GM03348 (cell line): Measurements from ENCODE around the gene SLC35G3.
"Not testable (repeated sequence)": the region's sequence is repeated elsewhere in the genome, so short reads cannot be mapped to it uniquely, and the experiment has no call there.

ENCODE experiments used
- DNase-seq: peaks from one replicate; pipeline ENCODE4 v3.0.0; 2012; ENCODE audit warnings: low spot score

The SLC35G3 gene

DNA sequence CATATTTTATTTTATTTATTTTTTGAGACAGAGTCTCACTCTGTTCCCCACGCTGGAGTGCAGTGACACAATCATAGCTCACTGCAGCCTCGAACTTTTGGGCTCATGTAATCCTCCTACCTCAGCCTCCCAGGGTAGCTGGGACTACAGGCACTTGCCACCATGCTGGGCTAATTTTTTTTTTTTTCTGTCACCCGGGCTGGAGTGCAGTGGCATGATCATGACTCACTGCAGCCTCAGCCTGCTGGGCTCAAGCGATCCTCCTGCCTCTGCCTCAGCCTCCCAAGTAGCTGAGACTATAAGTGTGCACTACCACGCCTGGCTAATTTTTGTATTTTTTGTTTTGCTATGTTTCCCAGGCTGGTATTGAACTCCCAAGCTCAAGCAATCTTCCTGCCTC lies 29.5 kb downstream of the SLC35G3 start:
- no peak for DNase-seq

DNA sequence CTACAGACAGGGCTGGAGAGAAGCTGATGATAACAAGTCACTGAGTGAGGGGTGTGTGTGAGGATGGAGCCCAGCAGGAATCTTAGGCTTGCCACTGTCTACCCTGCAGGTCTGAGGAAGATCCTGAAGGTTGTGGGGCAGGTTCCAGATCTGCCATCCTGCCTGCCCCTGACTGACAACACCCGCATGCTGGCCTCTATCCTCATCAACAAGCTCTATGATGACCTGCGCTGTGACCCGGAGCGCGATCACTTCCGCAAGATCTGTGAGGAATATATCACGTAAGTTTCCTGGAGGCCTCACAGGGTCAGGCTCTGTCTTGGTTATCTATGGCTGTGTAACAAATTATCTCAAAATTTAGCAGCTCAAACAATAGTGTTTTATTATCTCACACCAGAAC lies 30.3 kb downstream of the SLC35G3 start:
- DNase-seq = no peak

DNA sequence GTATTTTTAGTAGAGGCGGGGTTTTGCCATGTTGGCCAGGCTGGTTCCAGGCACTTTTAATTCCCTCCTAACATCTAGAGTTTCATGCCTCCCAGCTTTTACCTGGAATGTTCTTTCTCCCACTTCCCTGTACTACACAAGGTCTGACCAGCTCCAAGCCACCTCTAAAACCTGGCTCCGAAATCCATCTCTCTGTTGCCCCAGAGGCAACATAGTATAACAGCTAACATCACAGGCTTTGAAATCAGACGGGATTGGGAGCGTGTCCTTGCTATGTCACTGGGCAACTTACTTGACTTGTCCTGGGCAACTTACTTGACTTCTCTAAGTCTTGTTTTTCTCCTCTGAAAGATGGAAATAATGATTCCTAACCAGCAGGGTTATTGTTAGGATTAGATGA lies 31.4 kb downstream of the SLC35G3 start:
- DNase-seq = no peak

DNA sequence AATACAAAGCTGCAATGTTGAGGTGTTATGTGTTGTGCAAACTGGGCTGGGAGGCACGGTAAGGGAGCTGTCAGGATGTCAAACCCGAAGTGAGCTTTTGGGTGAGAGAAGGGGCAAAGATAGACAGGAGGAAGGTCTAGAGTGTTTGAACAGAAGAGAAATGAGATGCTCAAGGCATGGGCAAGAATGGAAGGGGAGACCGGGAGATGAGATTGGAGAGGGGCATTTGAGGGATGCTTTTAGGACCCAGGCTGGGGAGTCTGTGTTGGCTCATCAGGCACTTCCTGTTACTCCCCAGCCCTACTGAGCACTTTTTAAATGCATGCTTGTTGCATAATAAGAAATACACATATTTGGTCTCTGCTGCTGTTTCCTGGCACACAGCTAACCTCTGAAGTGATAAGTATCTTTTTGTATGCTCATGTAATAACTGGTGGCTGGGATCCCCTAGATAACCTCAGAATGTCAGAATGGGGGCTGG lies 32.9 kb downstream of the SLC35G3 start:
- no peak for DNase-seq

DNA sequence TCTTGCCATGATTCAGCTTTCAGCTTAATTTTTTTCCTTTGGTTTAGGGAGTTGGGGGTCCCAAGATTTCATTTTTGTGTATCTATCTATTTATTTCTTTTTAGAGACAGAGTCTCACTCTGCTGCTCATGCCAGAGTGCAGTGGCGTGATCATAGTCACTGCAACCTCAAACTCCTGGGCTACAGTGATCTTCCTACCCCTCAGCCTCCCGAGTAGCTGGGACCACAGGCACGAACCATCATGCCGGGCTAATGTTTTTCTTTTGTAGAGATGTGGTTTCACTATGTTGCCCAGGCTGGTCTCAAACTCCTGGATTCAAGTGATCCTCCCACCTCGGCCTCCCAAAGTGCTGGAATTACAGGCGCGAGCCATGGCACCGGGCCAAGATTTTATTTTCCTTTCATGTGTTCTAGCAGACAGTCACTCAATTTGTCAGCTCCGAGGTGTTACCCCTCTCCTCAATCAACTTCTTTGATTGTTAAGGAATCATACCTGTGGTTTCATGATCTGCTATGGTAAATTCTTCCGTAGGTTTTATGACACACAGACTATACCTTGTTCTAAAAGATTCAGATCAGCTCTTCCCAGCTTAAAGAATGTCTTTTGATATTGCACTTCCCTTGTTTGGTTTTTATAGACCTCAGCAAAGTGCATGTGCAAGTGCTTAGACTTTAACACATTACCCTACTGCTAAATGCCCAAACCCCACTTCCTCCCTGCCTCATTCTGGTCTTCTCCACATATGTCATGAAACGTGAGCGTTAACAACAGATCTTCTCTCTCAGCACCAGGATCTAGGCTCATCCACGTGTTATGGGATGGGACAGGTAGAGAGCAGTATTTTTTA lies 33.6 kb downstream of the SLC35G3 start:
- DNase-seq = no peak

DNA sequence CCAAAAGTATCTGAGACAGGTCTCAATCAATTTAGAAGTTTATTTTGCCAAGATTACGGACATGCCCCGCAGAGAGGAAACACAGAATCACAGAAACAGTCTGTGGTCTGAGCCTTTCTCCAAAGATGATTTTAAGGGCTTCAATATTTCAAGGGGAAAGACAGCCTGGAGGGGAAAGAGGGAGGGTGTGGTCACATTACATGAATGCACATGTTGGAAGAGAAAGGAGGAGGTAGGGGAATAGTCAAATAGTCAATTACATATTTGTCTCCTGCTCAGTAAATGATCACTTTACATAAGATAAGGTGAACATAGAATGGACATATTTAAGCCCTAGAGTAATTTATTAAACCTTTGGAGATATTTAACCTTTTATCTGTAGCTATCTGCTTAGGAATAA lies 34.3 kb downstream of the SLC35G3 start:
- DNase-seq = no peak

DNA sequence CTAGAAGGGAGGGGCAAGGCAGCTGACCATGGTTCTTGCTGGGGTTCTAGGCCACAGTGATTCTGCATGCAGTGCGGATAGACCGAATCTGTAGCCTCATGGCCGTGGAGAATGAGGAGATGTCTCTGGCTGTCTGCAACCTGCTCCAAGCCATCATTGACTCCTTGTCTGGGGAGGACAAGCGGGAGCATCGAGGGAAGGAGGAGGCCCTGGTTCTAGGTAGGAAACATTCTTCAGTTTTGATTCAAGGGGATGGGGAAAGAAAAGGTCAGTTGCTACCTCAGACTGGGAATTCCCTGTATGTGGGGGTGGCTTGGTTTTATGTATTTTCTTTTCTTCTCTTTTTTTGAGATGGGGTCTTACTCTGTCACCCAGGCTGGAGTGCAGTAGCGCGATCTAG lies 38.9 kb downstream of the SLC35G3 start:
- DNase-seq = no peak

DNA sequence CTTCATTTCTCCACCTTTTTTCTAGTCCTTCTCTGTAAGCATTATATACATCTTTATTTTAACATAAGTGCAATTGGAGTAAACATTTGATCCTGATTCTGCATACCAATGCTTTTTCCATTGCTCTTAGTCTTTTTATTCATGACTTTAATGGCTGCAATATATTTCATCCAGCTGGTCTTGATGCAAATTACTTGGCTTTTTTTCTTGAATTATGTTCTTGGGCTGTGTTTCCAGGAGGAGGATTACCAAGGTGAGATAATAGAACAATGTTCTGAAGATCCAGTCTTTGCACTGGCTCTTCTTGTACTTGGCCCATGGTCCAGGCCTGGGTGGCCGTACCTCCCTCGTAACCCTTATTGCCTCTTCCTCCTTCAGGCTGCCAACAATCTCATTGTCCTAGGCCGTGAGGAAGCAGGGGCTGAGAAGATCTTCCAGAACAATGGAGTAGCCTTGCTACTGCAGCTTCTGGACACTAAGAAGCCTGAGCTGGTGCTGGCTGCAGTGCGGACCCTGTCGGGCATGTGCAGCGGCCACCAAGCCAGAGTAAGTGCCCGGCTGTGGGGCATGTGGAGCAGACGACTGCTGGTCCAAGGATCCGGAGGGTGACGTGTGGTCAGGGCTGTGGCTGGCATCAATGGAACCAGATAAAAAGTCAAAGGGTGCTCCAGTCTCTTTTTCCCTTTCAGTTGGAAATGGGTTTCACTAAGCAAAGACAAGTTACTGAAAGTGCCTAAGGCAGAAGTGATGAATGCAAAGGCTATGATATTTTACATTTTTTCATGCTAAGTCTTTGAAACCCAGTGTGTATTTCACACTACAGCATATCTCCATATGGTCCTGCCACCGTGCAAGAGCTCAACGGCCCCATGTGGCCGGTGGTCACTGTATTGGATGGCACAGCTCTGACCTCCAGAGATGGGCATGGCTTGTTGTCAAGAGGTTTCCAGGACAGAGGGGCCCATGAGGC lies 39.7 kb downstream of the SLC35G3 start:
- DNase-seq = no peak

DNA sequence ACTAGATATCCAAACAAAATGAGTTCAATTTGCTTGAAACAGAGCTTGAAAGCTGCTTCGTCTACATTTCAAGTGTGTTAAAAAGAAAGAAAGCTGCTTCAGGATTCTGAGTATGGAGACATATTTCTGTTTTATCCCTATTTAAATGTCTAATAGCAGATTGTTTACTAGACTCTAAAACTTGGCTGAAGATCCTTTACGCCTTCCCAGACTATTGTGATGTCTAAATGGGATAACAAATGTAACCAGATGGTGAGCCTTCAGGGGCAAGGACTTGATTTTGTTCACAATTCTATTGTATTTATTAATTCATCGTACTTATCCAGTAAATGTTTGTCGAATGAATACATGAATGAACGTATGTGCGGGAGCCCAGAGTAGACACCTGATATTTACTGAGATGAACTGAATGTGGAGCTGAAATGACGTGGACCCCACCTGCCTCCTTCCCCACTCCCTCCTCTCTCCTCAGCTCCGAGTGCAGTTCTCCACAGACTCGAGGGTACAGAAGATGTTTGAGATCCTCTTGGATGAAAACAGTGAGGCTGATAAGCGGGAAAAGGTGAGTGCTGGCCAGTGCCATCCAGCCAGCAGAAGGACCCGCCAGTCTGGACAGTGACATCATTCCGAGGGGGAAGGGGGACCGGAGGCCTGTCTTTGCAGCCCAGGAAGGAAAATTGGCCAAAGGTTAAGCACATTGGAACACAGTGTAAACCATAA lies 41.6 kb downstream of the SLC35G3 start:
- no peak for DNase-seq

DNA sequence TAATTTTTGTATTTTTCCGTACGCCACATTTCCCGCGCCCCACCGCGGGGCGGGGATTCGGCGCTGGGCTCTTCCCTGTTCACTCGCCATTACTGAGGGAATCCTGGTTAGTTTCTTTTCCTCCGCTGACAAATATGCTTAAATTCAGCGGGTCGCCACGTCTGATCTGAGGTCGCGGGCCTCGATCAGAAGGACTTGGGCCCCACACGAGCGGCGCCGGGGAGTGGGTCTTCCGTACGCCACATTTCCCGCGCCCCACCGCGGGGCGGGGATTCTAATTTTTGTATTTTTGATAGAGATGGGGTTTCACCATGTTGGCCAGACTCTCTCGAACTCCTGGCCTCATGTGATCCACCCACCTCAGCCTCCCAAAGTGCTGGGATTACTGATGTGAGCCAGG lies 43.1 kb downstream of the SLC35G3 start:
- not testable (repeated sequence) for DNase-seq

DNA sequence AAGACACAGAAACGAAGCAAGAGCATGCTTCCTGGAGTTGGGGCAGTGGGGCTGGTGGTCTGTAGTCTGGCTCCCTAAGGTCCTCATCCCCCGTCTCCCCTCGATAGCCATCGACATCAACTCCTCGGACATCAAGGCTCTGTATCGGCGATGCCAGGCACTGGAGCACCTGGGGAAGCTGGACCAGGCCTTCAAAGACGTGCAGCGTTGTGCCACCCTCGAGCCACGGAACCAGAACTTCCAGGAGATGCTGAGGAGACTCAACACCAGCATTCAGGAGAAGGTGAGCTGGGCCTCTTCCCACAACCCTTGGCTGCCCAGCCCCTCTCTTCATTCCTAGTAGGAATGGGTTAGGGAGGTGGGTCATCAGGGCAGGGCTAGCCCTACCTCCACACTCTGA lies 44.3 kb downstream of the SLC35G3 start:
- DNase-seq = no peak

DNA sequence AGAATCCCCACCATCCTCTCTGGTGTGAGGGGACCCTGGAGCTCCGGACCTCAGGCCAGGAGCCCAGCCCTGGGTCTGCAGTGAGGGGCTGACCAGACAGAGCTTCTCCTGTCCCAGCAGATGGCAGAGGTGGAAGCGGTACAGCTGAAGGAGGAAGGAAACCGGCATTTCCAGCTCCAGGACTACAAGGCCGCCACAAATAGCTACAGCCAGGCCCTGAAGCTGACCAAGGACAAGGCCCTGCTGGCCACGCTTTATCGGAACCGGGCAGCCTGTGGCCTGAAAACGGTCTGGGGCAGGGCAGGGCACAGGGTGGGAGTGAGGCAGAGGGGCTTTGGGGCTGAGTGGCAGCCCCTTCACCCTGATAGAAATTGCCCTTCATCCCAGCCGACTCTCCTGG lies 46.0 kb downstream of the SLC35G3 start:
- DNase-seq = no peak

DNA sequence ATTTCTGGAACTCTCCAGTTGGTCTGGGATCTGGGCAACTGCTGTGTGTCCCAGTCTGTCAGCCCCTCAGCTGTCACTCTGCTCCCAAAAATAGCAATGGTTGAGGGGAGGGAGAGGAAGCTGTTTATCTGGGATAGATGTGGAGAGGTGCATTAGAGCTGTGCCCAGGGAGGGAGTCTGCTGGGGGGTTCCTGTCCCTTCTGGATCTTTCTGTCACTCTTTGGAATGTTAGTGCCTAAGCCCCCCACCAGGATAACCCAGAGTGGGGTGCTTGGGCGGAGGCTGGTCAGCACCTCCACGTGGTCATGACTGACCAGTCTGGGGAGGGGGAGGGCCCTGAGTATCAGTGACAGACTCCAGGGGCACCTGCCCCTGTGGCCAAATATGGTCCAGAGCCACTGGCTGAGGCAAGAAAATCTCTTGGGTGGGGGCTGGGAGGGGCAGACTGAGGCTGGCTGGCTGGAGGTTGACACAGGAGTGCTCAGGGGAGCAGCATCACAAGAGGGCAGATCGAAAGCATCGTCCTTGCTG lies 46.8 kb downstream of the SLC35G3 start, which contains the start of gene UNC45B:
UNC45B (plus strand) TSS at position 443 of the 531 bp plus-strand sequence. CDS start 447 bp downstream, outside the sequence.
- DNase-seq = no peak

DNA sequence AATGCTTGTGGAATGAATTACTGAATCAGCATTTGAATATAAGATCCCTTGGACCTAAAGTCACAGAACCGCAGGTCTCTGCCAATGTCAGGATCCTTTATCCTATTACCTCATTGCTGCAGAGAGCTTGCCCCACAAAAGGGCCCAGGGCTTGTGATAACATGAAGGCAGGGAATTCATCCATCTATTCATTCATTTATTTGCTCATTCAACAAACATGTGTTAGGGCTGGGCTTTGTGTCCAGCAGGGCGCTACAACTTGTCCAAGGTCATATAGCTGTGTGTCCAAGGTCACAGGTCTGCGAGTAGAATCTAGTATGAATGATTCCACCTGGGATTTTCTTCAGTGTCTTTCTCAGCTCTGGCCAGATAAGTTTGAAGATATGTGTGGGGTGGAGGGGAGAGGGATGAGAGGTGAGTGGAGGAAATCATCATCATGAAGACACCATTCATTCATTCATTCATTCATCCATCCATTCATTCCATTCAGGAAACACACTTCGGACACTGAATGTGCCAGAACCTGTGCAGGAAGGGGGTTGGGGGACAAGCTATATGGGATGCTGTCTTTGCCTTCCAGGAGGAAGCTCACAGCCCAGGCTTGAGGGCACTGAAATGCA lies 47.9 kb downstream of the SLC35G3 start:
- no peak for DNase-seq

DNA sequence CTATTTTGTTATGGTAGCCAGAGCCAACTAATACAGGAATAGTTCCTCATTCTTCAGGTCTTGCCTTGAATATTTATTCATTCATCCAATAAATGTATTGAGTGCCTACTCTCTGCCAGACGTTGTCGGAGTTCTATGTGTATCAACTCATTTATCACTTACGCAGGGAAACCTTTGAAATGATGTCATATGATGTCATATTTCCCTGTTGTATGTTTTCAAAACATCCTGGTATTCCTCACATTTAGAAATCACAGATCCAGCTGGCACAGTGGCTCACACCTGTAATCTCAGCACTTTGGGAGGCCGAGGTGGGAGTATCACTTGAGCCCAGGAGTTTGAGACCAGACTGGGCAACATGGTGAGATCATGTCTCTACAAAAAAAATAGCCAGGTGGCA lies 49.4 kb downstream of the SLC35G3 start:
- DNase-seq = no peak
